ENCODE data around the gene OR1S2.

DNA sequence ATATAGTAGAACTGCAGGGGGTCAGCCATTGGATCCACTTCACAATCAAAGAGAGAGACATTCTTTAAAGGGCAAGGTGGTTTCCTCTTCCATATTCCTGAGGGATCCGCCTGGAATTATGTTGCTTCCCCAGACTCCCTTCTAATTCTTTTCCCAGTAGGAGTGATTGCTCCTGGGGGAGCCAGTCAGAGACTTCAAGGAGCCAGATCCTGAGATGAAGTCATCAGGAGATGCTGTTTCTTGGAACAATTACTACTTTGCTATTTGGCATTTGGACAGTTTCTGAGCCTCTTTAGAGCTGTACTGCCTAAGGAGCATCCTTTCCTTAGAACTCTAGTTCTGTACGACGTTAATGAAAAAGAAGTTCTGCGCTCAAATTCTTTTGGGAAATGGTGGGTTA lies 17.0 kb downstream of the OR1S2 start:
- no peak for TF ChIP-seq EZH2phosphoT487 (IDR thresholded peaks at IDR 0.05; ENCODE audit: insufficient read depth, low read depth)
- TF ChIP-seq EZH2 (IDR thresholded peaks at IDR 0.05; ENCODE audit: insufficient read depth, poor library complexity, severe bottlenecking) = no peak
